Activated CD8-positive, alpha-beta memory T cell treated with anti-CD3 and anti-CD28 coated beads, Interleukin-2, amount 50 U/mL, for 4 hours (primary cell): ENCODE measurements around the gene NDUFB6.

Experiments used
- DNase-seq: peaks from one replicate; pipeline ENCODE4 v3.0.0-alpha.2; 2020

NDUFB6 gene

GRCh38 chr9:32516241-32516640 lies 56.7 kb downstream of the NDUFB6 start:
- no peak for DNase-seq

GRCh38 chr9:32508728-32509127 lies 64.2 kb downstream of the NDUFB6 start:
- no peak for DNase-seq

- DNase-seq, result no peak
Measured at GRCh38 chr9:32503008-32503407, 70.0 kb downstream of the NDUFB6 start.
